Activated CD8-positive, alpha-beta T cell treated with anti-CD3 and anti-CD28 coated beads, Interleukin-2, amount 10 ng/mL, durations not matched to agents 7 days and 5 days (primary cell): ENCODE results near the gene UQCRHL. TPM values are rescaled to one million over a fixed set of nuclear protein-coding genes. Genes with fewer than 3 reads are reported as not detected.
A peak's percentile ranks its signal among the peaks of the same experiment; 100 is the strongest.
"Not testable (repeated sequence)": the region's sequence is repeated elsewhere in the genome, so short reads cannot be mapped to it uniquely, and the experiment has no call there.

Experiments
- ATAC-seq: fragments of 150-1000 bp; cut with Tn5 transposase; one replicate; pipeline ENCODE4 v1.10.0; 2021; ENCODE audit warnings: moderate library complexity
- CTCF ChIA-PET: fragments of 350-600 bp; sonication (Branson Sonifier 250); formaldehyde crosslinking; loops from one replicate; lab custom pipeline; 2021; ENCODE audit warnings: antibody characterized with exemption; lab: Charles Lee
- POLR2A ChIA-PET: fragments of 350-600 bp; sonication (Branson Sonifier 250); formaldehyde crosslinking; loops from one replicate; lab custom pipeline; 2021; ENCODE audit warnings: antibody characterized with exemption; lab: Charles Lee
- DNase-seq: peaks from one replicate; pipeline ENCODE4 v3.0.0-alpha.2; 2020
- H3K27ac Mint-ChIP-seq: one replicate; pipeline ENCODE4 v1.8.0; 2021; ENCODE audit warnings: mild to moderate bottlenecking, mixed read lengths
- H3K27me3 Mint-ChIP-seq: one replicate; pipeline ENCODE4 v1.8.0; 2021; ENCODE audit warnings: low read depth, mixed read lengths
- H3K36me3 Mint-ChIP-seq: one replicate; pipeline ENCODE4 v1.8.0; 2021; ENCODE audit warnings: low read depth, mixed read lengths
- H3K4me1 Mint-ChIP-seq: one replicate; pipeline ENCODE4 v1.8.0; 2021; ENCODE audit warnings: low read depth, mixed read lengths
- H3K4me3 Mint-ChIP-seq: one replicate; pipeline ENCODE4 v1.8.0; 2021; ENCODE audit warnings: mild to moderate bottlenecking, mixed read lengths
- H3K9me3 Mint-ChIP-seq: one replicate; pipeline ENCODE4 v1.8.0; 2022; ENCODE audit warnings: mixed read lengths; ENCODE audit not compliant: insufficient read depth
- total RNA-seq, 2 experiments: library from RNA; stranded (reverse); gene quantifications; one replicate each; pipeline ENCODE4 v1.2.3, GENCODE V29; 2021

The UQCRHL gene
- total RNA-seq, 2 experiments from 2014 or later: 2.4 to 2.8 TPM

- CTCF ChIA-PET: interaction anchor here (0.8 to 2.0 kb wide), 8 partner anchors 9 to 369 kb away, joined by 3 to 13 read pairs (median 4); partner anchors contain the start of gene ZBTB17
- DNase-seq (no peak), ATAC-seq (no peak)
- H3K27ac Mint-ChIP-seq: peak overlapping the region; percentile 97
- no peaks in the 10 kb centered on the region for H3K27me3 Mint-ChIP-seq
- POLR2A ChIA-PET: interaction anchor here (0.8 to 4.8 kb wide), 12 partner anchors 11 to 244 kb away, joined by 3 to 98 read pairs (median 4); no protein-coding TSS in a partner anchor
- no peaks in the 10 kb centered on the region for H3K9me3 Mint-ChIP-seq
- H3K4me3 Mint-ChIP-seq: peak overlapping the region; percentile 95
- H3K36me3 Mint-ChIP-seq: peaks cover 14% of the 10 kb centered on the region
- H3K4me1 Mint-ChIP-seq: peaks cover 52% of the 10 kb centered on the region
Measured at GRCh38 chr1:15847893-15848142, 40.4 kb upstream of the UQCRHL start.

GRCh38 chr1:15847100-15847892 is 39.8 kb upstream of the UQCRHL start, which contains the start of gene SPEN:
Gene SPEN, plus strand, starts transcription at chr1:15847707. Its CDS starts 361 bp downstream, at chr1:15848068.
- Mint-ChIP-seq H3K4me1 (peaks cover 47% of the 10 kb centered on the region), H3K4me3 (peak within 1 kb of the TSS; percentile 95), H3K9me3 (no peaks in the 10 kb centered on the region), H3K36me3 (peaks cover 14% of the 10 kb centered on the region), H3K27me3 (no peaks in the 10 kb centered on the region), H3K27ac (peak within 1 kb of the TSS; percentile 97)
- DNase-seq: peak; percentile 98
- ChIA-PET POLR2A (interaction anchor here (0.5 to 4.8 kb wide), 15 partner anchors 10 to 519 kb away, joined by 3 to 98 read pairs (median 4); no protein-coding TSS in a partner anchor), CTCF (interaction anchor here (0.6 to 2.0 kb wide), 9 partner anchors 8 to 370 kb away, joined by 3 to 13 read pairs (median 3); partner anchors contain the start of gene ZBTB17)
- ATAC-seq: peak; percentile 86

- H3K4me1 Mint-ChIP-seq: peaks cover 36% of the 10 kb centered on the region
- POLR2A ChIA-PET: interaction anchor here (0.7 to 4.8 kb wide), 2 partner anchors 9 to 12 kb away, joined by 4 to 71 read pairs; no protein-coding TSS in a partner anchor
Measured at GRCh38 chr1:15846056-15846455, 38.6 kb upstream of the UQCRHL start.

GRCh38 chr1:15843826-15844572 is 36.5 kb upstream of the UQCRHL start:
- H3K9me3 Mint-ChIP-seq: no peaks in the 10 kb centered on the region
- H3K27me3 Mint-ChIP-seq: no peaks in the 10 kb centered on the region
- H3K4me3 Mint-ChIP-seq: no peak overlapping the region
- H3K27ac Mint-ChIP-seq: no peak overlapping the region
- POLR2A ChIA-PET: interaction anchor here (0.9 to 3.3 kb wide), 3 partner anchors 10 to 21 kb away, joined by 3 to 22 read pairs (median 4); no protein-coding TSS in a partner anchor
- ATAC-seq (no peak), DNase-seq (no peak)
- peaks cover 2% of the 10 kb centered on the region for H3K36me3 Mint-ChIP-seq
- peaks cover 24% of the 10 kb centered on the region for H3K4me1 Mint-ChIP-seq
- CTCF ChIA-PET: interaction anchor here (1.5 kb wide), 1 partner anchor 28 kb away, joined by 4 read pairs; no protein-coding TSS in a partner anchor

More at GRCh38 chr1:15846056-15846455, 38.6 kb upstream of the UQCRHL start:
- Mint-ChIP-seq H3K4me3 (peak overlapping the region; percentile 95), H3K27ac (peak overlapping the region; percentile 97), H3K36me3 (peaks cover 14% of the 10 kb centered on the region)
- ATAC-seq, H3K27me3 Mint-ChIP-seq, H3K9me3 Mint-ChIP-seq: not testable (repeated sequence)
- CTCF ChIA-PET: interaction anchor here (1.8 kb wide), 1 partner anchor 12 kb away, joined by 5 read pairs; no protein-coding TSS in a partner anchor
- DNase-seq: peak; percentile 18

GRCh38 chr1:15838721-15839120 is 31.3 kb upstream of the UQCRHL start:
- no peaks in the 10 kb centered on the region for H3K27me3 Mint-ChIP-seq
- ATAC-seq (no peak), DNase-seq (no peak)
- H3K9me3 Mint-ChIP-seq: no peaks in the 10 kb centered on the region
- ChIA-PET POLR2A (interaction anchor here (4.3 kb wide), 1 partner anchor 9 kb away, joined by 71 read pairs; the partner anchor contains the start of gene SPEN), CTCF (interaction anchor here (1.4 to 2.7 kb wide), 3 partner anchors 9 to 23 kb away, joined by 3 to 11 read pairs (median 7); partner anchors contain the start of gene SPEN)
- H3K4me3 Mint-ChIP-seq: no peak overlapping the region
- H3K4me1 Mint-ChIP-seq: peaks cover 18% of the 10 kb centered on the region
- peaks cover 3% of the 10 kb centered on the region for H3K36me3 Mint-ChIP-seq
- no peak overlapping the region for H3K27ac Mint-ChIP-seq

- H3K27ac Mint-ChIP-seq: no peak overlapping the region
Measured at GRCh38 chr1:15837931-15838330, 30.5 kb upstream of the UQCRHL start.

GRCh38 chr1:15836772-15837669 is 29.6 kb upstream of the UQCRHL start:
- no peaks in the 10 kb centered on the region for H3K9me3 Mint-ChIP-seq
- ChIA-PET POLR2A (interaction anchor here (1.0 to 4.3 kb wide), 3 partner anchors 11 to 132 kb away, joined by 3 to 71 read pairs (median 4); partner anchors contain the start of gene SPEN), CTCF (interaction anchor here (0.9 to 2.7 kb wide), 3 partner anchors 10 to 21 kb away, joined by 3 to 11 read pairs (median 3); partner anchors contain the start of gene SPEN)
- DNase-seq (peak; percentile 68), ATAC-seq (no peak)
- H3K4me1 Mint-ChIP-seq: peaks cover 27% of the 10 kb centered on the region
- peaks cover 5% of the 10 kb centered on the region for H3K36me3 Mint-ChIP-seq
- H3K4me3 Mint-ChIP-seq: peak overlapping the region; percentile 87
- H3K27me3 Mint-ChIP-seq: no peaks in the 10 kb centered on the region
- H3K27ac Mint-ChIP-seq: peak overlapping the region; percentile 98

More at GRCh38 chr1:15837931-15838330, 30.5 kb upstream of the UQCRHL start:
- ChIA-PET CTCF (interaction anchor here (1.4 to 2.7 kb wide), 3 partner anchors 9 to 22 kb away, joined by 3 to 11 read pairs (median 7); partner anchors contain the start of gene SPEN), POLR2A (interaction anchor here (4.3 kb wide), 1 partner anchor 10 kb away, joined by 71 read pairs; the partner anchor contains the start of gene SPEN)
- Mint-ChIP-seq H3K27me3 (no peaks in the 10 kb centered on the region), H3K4me1 (peaks cover 24% of the 10 kb centered on the region), H3K9me3 (no peaks in the 10 kb centered on the region), H3K4me3 (no peak overlapping the region), H3K36me3 (peaks cover 5% of the 10 kb centered on the region)
- DNase-seq: no peak
- no peak for ATAC-seq

GRCh38 chr1:15836511-15836771 is 29.0 kb upstream of the UQCRHL start:
- not testable (repeated sequence) for DNase-seq, H3K9me3 Mint-ChIP-seq, H3K36me3 Mint-ChIP-seq, ATAC-seq, H3K27me3 Mint-ChIP-seq
- peaks cover 32% of the 10 kb centered on the region for H3K4me1 Mint-ChIP-seq
- ChIA-PET CTCF (interaction anchor here (0.9 to 2.7 kb wide), 3 partner anchors 11 to 21 kb away, joined by 3 to 11 read pairs (median 3); partner anchors contain the start of gene SPEN), POLR2A (interaction anchor here (1.0 to 4.3 kb wide), 4 partner anchors 12 to 140 kb away, joined by 3 to 71 read pairs (median 4); partner anchors contain the start of gene SPEN)
- peak overlapping the region; percentile 98 for H3K27ac Mint-ChIP-seq
- peak overlapping the region; percentile 87 for H3K4me3 Mint-ChIP-seq

GRCh38 chr1:15835741-15836510 is 28.5 kb upstream of the UQCRHL start:
- Mint-ChIP-seq H3K27me3 (no peaks in the 10 kb centered on the region), H3K9me3 (no peaks in the 10 kb centered on the region), H3K4me1 (peaks cover 33% of the 10 kb centered on the region), H3K27ac (peak overlapping the region; percentile 98), H3K36me3 (peaks cover 10% of the 10 kb centered on the region), H3K4me3 (peak overlapping the region; percentile 87)
- ChIA-PET POLR2A (interaction anchor here (0.7 to 4.3 kb wide), 4 partner anchors 12 to 140 kb away, joined by 3 to 71 read pairs (median 3); partner anchors contain the start of gene SPEN), CTCF (interaction anchor here (1.2 kb wide), 1 partner anchor 13 kb away, joined by 3 read pairs; no protein-coding TSS in a partner anchor)
- ATAC-seq (peak; percentile 61), DNase-seq (peak; percentile 99)
